DND-41 (cell line): Measurements from ENCODE around the gene SRGAP3.

Experiments used
- EZH2 ChIP-seq: IDR thresholded peaks from 3 replicates; pipeline ENCODE4 v1.6.1; 2012; ENCODE audit warnings: borderline replicate concordance, low read depth, mild to moderate bottlenecking, moderate library complexity, low read length, inconsistent platforms; ENCODE audit not compliant: severe bottlenecking
- TF ChIP-seq, protein P1 (sequence below): IDR thresholded peaks from 2 replicates; pipeline ENCODE4 v1.5.1; 2012; ENCODE audit warnings: borderline replicate concordance, low read length, moderate library complexity, mild to moderate bottlenecking; ENCODE audit not compliant: poor library complexity, severe bottlenecking; ENCODE audit errors: extremely low read depth

DNA sequence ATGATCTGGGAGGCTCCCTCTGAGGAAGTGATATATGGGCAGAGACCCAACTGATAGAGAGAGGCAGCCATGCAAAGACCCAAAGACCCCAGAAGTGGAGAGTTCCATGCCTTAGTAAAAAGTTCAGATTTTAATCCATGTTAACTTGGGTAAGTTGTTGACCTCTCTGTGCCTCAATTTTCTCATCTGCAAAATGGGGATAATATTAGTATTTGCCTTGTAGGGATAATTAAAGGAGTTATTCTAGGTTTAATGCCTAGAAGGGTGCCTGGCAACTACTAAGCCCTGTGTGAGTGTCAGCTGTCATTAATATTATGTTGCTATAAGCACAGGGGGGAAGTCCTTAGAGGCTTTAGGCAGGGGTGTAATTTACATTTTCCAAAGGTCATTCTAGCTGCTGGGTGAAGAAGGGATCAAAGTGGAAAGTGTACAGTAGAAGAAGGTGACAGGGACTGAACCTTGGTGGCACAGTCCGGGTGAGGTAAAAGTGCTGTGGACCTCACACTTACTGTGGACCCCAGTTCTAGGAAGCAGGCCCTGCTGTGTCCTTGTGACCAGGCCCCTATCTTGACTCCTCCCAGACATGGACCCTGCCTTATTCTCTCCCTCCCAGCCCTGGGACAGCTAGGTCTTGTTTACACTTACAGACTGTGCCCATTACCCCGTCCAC lies 283.2 kb downstream of the SRGAP3 start:
- TF ChIP-seq, protein P1, sequence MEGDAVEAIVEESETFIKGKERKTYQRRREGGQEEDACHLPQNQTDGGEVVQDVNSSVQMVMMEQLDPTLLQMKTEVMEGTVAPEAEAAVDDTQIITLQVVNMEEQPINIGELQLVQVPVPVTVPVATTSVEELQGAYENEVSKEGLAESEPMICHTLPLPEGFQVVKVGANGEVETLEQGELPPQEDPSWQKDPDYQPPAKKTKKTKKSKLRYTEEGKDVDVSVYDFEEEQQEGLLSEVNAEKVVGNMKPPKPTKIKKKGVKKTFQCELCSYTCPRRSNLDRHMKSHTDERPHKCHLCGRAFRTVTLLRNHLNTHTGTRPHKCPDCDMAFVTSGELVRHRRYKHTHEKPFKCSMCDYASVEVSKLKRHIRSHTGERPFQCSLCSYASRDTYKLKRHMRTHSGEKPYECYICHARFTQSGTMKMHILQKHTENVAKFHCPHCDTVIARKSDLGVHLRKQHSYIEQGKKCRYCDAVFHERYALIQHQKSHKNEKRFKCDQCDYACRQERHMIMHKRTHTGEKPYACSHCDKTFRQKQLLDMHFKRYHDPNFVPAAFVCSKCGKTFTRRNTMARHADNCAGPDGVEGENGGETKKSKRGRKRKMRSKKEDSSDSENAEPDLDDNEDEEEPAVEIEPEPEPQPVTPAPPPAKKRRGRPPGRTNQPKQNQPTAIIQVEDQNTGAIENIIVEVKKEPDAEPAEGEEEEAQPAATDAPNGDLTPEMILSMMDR = no peak
- no peak for TF ChIP-seq EZH2
